MM.1S (cell line): ENCODE measurements around the gene TNP1.

Experiments
- DNase-seq: peaks from one replicate; pipeline ENCODE4 v3.0.0-alpha.2; 2015
- H2AFZ ChIP-seq: fragments of 300-600 bp; sonication (generic); 2 replicates; pipeline ENCODE4 v1.6.0; 2016; ENCODE audit warnings: antibody characterized with exemption, low read length
- H3F3A ChIP-seq: fragments of 300-600 bp; sonication (generic); 2 replicates; pipeline ENCODE4 v1.6.1; 2016; ENCODE audit warnings: mild to moderate bottlenecking, antibody characterized with exemption, low read length, moderate library complexity, mixed read lengths; ENCODE audit not compliant: insufficient read depth
- H3K27ac ChIP-seq: fragments of 300-600 bp; sonication (generic); 2 replicates; pipeline ENCODE4 v1.5.1; 2016; ENCODE audit warnings: mild to moderate bottlenecking, low read length
- H3K27me3 ChIP-seq: fragments of 300-600 bp; sonication (generic); replicated peaks from 2 replicates; pipeline ENCODE4 v1.6.0; 2016; ENCODE audit warnings: low read length; ENCODE audit not compliant: insufficient read depth
- H3K36me3 ChIP-seq: fragments of 300-600 bp; sonication (generic); replicated peaks from 2 replicates; pipeline ENCODE4 v1.6.1; 2016; ENCODE audit warnings: mild to moderate bottlenecking, low read length, mixed read lengths; ENCODE audit not compliant: insufficient read depth
- H3K4me1 ChIP-seq: fragments of 300-600 bp; sonication (generic); 2 replicates; pipeline ENCODE4 v1.6.1; 2016; ENCODE audit warnings: low read length, mixed read lengths
- H3K4me2 ChIP-seq: fragments of 300-600 bp; sonication (generic); 2 replicates; pipeline ENCODE4 v1.6.0; 2016; ENCODE audit warnings: low read depth, low read length
- H3K4me3 ChIP-seq: fragments of 300-600 bp; sonication (generic); 2 replicates; pipeline ENCODE4 v1.5.1; 2016; ENCODE audit warnings: low read length, mixed read lengths
- H3K79me2 ChIP-seq: fragments of 300-600 bp; sonication (generic); 2 replicates; pipeline ENCODE4 v1.6.1; 2016; ENCODE audit warnings: mixed run types, low read length, mixed read lengths
- H3K9ac ChIP-seq: fragments of 300-600 bp; sonication (generic); 2 replicates; pipeline ENCODE4 v1.6.1; 2016; ENCODE audit warnings: low read length, mixed read lengths
- H3K9me2 ChIP-seq: fragments of 300-600 bp; sonication (generic); replicated peaks from 2 replicates; pipeline ENCODE4 v1.6.1; 2016; ENCODE audit warnings: mild to moderate bottlenecking, low read length, mixed read lengths; ENCODE audit not compliant: insufficient read depth
- H3K9me3 ChIP-seq: fragments of 300-600 bp; sonication (generic); replicated peaks from 2 replicates; pipeline ENCODE4 v1.6.1; 2016; ENCODE audit warnings: mild to moderate bottlenecking, low read length, mixed read lengths; ENCODE audit not compliant: insufficient read depth
- H4K20me1 ChIP-seq: fragments of 300-600 bp; sonication (generic); 2 replicates; pipeline ENCODE4 v1.6.1; 2016; ENCODE audit warnings: mild to moderate bottlenecking, low read length, moderate library complexity, mixed read lengths; ENCODE audit not compliant: insufficient read depth
- EZH2 ChIP-seq: fragments of 300-600 bp; sonication (generic); optimal IDR thresholded peaks from 2 replicates; pipeline ENCODE3; 2017; ENCODE audit warnings: low read depth, mild to moderate bottlenecking, antibody characterized with exemption, low read length, mixed read lengths
- EZH2phosphoT487 ChIP-seq: fragments of 300-600 bp; sonication (generic); IDR thresholded peaks from 2 replicates; pipeline ENCODE4 v1.6.1; 2018; ENCODE audit warnings: antibody characterized with exemption, low read length
- TF ChIP-seq, protein P1 (sequence below): fragments of 300-600 bp; sonication (generic); IDR thresholded peaks from 2 replicates; pipeline ENCODE4 v1.5.1; 2016; ENCODE audit warnings: antibody characterized with exemption, low read length, mixed read lengths

The TNP1 gene

DNA sequence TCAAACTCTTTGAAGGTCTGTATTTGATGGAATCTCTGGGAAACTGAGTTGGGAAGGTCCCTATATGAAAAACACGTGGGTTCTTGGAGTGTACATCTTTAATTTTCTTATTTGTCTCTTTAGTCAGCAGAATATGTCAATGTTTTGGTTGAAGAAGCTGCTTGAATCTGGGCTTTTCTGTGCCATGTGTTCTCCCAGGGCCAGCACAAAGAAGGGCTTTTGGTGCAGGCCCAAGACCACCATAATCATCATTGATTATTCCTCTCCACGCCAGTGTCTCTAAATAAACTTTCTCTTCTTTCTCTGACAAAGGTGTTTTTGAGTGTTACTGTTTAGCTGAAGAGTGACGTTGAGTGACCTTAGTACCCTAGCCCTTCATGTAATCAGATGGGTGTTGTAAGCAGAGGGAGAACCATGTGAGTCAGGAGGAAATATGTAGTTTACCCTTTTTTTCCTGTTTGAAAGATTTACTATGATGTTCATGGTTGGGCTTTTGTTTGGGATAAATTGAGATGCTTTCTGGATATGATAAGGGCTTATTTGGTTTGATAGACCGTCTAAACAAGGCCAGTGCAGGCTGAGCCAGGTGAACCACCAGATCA lies 11.6 kb upstream of the TNP1 start:
- Histone ChIP-seq H3K27me3 (no peaks in the 10 kb centered on the region), H3K79me2 (no peaks in the 10 kb centered on the region), H3K9me2 (no peaks in the 10 kb centered on the region), H3K9me3 (no peaks in the 10 kb centered on the region), H3F3A (no peaks in the 10 kb centered on the region), H3K4me2 (no peak overlapping the region), H3K27ac (no peak overlapping the region), H3K36me3 (no peaks in the 10 kb centered on the region), H4K20me1 (no peaks in the 10 kb centered on the region), H3K9ac (no peak overlapping the region), H3K4me1 (no peaks in the 10 kb centered on the region), H3K4me3 (no peak overlapping the region), H2AFZ (no peak overlapping the region)
- DNase-seq: no peak
- no peak for TF ChIP-seq EZH2
- TF ChIP-seq EZH2phosphoT487: no peak
- TF ChIP-seq, protein P1, sequence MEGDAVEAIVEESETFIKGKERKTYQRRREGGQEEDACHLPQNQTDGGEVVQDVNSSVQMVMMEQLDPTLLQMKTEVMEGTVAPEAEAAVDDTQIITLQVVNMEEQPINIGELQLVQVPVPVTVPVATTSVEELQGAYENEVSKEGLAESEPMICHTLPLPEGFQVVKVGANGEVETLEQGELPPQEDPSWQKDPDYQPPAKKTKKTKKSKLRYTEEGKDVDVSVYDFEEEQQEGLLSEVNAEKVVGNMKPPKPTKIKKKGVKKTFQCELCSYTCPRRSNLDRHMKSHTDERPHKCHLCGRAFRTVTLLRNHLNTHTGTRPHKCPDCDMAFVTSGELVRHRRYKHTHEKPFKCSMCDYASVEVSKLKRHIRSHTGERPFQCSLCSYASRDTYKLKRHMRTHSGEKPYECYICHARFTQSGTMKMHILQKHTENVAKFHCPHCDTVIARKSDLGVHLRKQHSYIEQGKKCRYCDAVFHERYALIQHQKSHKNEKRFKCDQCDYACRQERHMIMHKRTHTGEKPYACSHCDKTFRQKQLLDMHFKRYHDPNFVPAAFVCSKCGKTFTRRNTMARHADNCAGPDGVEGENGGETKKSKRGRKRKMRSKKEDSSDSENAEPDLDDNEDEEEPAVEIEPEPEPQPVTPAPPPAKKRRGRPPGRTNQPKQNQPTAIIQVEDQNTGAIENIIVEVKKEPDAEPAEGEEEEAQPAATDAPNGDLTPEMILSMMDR: no peak

DNA sequence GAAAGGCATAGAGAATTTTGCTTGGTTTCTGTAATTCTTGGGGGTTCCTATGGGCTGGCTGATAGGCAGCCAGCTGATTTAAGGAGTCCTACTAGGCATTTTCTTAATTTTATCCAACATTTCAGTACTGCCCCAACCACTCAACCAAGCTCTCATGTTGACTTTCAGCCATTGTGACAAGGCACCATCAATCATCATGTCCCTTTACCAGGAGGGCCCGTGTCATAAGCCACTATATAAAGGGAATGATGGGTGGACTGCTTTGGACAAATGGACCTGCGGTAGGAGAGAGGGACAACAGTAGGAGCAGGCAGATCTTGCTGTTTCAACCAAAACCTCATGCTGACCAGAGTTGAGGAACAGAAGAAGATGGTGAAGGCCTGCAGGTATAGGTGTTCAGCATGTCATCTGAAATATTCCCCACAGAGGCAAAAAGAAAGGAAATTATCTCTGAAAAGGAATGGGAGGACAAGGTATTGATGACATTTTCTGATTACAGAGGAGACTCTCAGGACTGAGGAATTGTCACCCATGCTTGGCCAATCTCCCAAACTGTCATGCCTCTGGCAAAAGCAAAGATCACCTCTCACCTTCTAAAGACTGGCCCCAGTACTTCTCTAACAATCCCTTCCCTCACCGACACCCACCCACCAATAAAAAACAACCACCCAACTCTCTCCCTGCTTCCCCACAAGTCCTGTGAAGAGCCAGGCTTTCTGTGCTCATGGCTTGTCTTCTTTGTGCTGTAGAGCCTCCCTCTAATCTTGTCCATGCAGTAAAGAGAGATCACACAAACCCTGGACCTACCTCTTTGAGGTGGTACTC lies 10.9 kb upstream of the TNP1 start:
- no peak for DNase-seq
- Histone ChIP-seq H4K20me1 (no peaks in the 10 kb centered on the region), H3K9me3 (no peaks in the 10 kb centered on the region), H3K27ac (no peak overlapping the region), H3K4me3 (no peak overlapping the region), H3K27me3 (no peaks in the 10 kb centered on the region), H2AFZ (no peak overlapping the region), H3F3A (no peaks in the 10 kb centered on the region), H3K9me2 (no peaks in the 10 kb centered on the region), H3K4me2 (no peak overlapping the region), H3K79me2 (no peaks in the 10 kb centered on the region), H3K4me1 (no peaks in the 10 kb centered on the region), H3K36me3 (no peaks in the 10 kb centered on the region), H3K9ac (no peak overlapping the region)
- TF ChIP-seq EZH2 (no peak), EZH2phosphoT487 (no peak)
- TF ChIP-seq, protein P1: no peak

DNA sequence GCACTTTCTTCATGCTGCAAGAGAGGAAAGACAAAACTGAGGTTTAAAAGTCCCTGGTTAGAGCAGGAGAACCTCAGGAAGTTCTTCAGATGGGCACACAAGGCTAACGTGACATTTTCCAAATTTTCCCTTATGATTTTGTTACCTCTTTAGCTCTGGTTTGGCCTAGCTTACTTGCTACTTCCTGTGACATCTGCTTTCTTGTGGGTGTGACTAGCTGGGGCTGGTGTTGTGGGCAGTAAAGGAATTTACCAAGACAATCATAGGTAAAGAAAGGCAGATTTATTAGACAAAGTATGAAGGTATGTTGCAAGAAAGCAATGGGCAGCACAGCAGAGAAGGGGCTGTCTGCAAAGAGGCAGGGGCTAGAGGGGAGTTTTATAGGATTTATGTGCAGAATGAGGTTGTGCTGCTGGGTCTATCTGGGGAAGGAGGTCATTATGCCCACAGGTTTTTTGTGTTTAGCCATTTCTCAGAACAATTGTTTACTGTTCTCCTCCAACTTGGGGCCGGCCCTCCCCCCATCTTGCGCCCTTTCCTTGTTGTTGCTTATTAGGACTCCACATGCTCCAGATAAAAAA lies 6.7 kb upstream of the TNP1 start:
- H3K4me2 ChIP-seq: no peak overlapping the region
- no peak overlapping the region for H2AFZ ChIP-seq
- no peak overlapping the region for H3K27ac ChIP-seq
- TF ChIP-seq, protein P1: no peak
- TF ChIP-seq EZH2 (no peak), EZH2phosphoT487 (no peak)
- H3K79me2 ChIP-seq: no peaks in the 10 kb centered on the region
- no peak overlapping the region for H3K9ac ChIP-seq
- H3F3A ChIP-seq: no peaks in the 10 kb centered on the region
- H3K9me3 ChIP-seq: no peaks in the 10 kb centered on the region
- H4K20me1 ChIP-seq: no peaks in the 10 kb centered on the region
- no peaks in the 10 kb centered on the region for H3K27me3 ChIP-seq
- no peaks in the 10 kb centered on the region for H3K36me3 ChIP-seq
- no peak for DNase-seq
- no peaks in the 10 kb centered on the region for H3K4me1 ChIP-seq
- H3K9me2 ChIP-seq: no peaks in the 10 kb centered on the region
- no peak overlapping the region for H3K4me3 ChIP-seq
